Panc1 (cell line): ENCODE data around the gene TESMIN.

ENCODE experiments used
- POLR2AphosphoS5 ChIP-seq: IDR thresholded peaks from 2 replicates; pipeline ENCODE4 v1.6.1; 2012; ENCODE audit warnings: mild to moderate bottlenecking, low read depth, low read length, moderate library complexity
- TCF7L2 ChIP-seq: IDR thresholded peaks from 2 replicates; pipeline ENCODE4 v1.6.1; 2011; ENCODE audit warnings: mild to moderate bottlenecking, low read depth, low read length, inconsistent platforms
- TF ChIP-seq, protein P1 (sequence below): fragments of 450-650 bp; IDR thresholded peaks from 2 replicates; pipeline ENCODE4 v1.5.1; 2017; ENCODE audit warnings: mild to moderate bottlenecking
- TF ChIP-seq, protein P2 (sequence below), 2 experiments: IDR thresholded peaks; 2 replicates each; pipeline ENCODE4 v1.6.1; 2011 to 2012; ENCODE audit warnings: low read depth in 2 of 2, control low read depth in 1 of 2, low read length in 1 of 2, mild to moderate bottlenecking in 1 of 2, moderate library complexity in 1 of 2; ENCODE audit not compliant: insufficient read depth in 1 of 2

DNA sequence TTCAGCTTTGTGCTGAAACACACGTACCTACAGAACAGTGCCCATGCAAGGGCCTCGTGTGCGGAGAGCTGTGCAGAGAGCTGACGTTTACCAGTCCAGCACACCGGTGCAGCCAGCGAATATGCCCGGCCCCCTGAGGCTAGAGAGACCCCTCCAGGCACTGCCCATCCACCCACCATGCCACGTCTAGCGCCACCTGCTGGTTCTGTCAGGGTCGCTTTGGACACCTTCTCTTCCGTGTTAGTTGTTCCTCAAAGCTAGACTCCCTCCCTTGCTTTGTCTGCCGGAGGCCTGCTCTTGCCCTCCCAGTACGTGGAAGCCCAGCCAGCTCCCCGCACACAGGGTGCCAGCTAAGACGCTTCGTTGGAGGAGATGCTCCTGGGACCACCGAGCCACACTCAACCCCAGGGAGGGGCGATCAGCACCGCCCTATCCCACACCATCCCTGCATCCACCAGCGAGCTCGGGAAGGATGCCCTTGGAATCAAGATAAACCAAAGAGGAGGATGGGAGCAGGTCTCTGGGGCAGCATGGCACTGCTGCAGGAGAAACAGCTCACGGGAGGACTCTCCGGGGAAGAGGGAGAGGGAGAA, 47.0 kb upstream of the TESMIN start:
- TF ChIP-seq, protein P1, sequence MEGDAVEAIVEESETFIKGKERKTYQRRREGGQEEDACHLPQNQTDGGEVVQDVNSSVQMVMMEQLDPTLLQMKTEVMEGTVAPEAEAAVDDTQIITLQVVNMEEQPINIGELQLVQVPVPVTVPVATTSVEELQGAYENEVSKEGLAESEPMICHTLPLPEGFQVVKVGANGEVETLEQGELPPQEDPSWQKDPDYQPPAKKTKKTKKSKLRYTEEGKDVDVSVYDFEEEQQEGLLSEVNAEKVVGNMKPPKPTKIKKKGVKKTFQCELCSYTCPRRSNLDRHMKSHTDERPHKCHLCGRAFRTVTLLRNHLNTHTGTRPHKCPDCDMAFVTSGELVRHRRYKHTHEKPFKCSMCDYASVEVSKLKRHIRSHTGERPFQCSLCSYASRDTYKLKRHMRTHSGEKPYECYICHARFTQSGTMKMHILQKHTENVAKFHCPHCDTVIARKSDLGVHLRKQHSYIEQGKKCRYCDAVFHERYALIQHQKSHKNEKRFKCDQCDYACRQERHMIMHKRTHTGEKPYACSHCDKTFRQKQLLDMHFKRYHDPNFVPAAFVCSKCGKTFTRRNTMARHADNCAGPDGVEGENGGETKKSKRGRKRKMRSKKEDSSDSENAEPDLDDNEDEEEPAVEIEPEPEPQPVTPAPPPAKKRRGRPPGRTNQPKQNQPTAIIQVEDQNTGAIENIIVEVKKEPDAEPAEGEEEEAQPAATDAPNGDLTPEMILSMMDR = peak; percentile 92
- no peak for TF ChIP-seq TCF7L2
- no peak for TF ChIP-seq POLR2AphosphoS5
- TF ChIP-seq, protein P2, sequence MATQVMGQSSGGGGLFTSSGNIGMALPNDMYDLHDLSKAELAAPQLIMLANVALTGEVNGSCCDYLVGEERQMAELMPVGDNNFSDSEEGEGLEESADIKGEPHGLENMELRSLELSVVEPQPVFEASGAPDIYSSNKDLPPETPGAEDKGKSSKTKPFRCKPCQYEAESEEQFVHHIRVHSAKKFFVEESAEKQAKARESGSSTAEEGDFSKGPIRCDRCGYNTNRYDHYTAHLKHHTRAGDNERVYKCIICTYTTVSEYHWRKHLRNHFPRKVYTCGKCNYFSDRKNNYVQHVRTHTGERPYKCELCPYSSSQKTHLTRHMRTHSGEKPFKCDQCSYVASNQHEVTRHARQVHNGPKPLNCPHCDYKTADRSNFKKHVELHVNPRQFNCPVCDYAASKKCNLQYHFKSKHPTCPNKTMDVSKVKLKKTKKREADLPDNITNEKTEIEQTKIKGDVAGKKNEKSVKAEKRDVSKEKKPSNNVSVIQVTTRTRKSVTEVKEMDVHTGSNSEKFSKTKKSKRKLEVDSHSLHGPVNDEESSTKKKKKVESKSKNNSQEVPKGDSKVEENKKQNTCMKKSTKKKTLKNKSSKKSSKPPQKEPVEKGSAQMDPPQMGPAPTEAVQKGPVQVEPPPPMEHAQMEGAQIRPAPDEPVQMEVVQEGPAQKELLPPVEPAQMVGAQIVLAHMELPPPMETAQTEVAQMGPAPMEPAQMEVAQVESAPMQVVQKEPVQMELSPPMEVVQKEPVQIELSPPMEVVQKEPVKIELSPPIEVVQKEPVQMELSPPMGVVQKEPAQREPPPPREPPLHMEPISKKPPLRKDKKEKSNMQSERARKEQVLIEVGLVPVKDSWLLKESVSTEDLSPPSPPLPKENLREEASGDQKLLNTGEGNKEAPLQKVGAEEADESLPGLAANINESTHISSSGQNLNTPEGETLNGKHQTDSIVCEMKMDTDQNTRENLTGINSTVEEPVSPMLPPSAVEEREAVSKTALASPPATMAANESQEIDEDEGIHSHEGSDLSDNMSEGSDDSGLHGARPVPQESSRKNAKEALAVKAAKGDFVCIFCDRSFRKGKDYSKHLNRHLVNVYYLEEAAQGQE (IDR thresholded peaks at IDR 0.05; ENCODE audit: insufficient read depth in 1 of 2, low read depth in 2 of 2, low read length in 1 of 2) = no peak
